Measurements from ENCODE around the gene FAM151B.
"Not testable (repeated sequence)": the region's sequence is repeated elsewhere in the genome, so short reads cannot be mapped to it uniquely, and the experiment has no call there.

Gene FAM151B

GRCh38 chr5:80482578-80482977 lies 5.3 kb upstream of the FAM151B start:
- Mint-ChIP-seq H3K9me3 (peaks cover 21 to 33% of the 10 kb centered on the region in 2 donors), H3K4me1 (peaks cover 6% of the 10 kb centered on the region in 2 donors), H3K27me3 (peaks cover 10 to 20% of the 10 kb centered on the region in 2 donors), H3K36me3 (peaks cover 14 to 27% of the 10 kb centered on the region in 2 donors), H3K27ac (no peak overlapping the region), H3K4me3 (no peak overlapping the region)
- ATAC-seq (replicated peaks): no peak
- no peak for DNase-seq

GRCh38 chr5:80483636-80484232 lies 4.2 kb upstream of the FAM151B start:
- Mint-ChIP-seq H3K4me3 (no peak overlapping the region), H3K36me3 (peaks cover 14 to 27% of the 10 kb centered on the region in 2 donors), H3K4me1 (peaks cover 11 to 16% of the 10 kb centered on the region in 2 donors)

GRCh38 chr5:80487444-80487828 lies 464 bp upstream of the FAM151B start:
- H3K9me3 Mint-ChIP-seq: peaks cover 12 to 18% of the 10 kb centered on the region in 2 donors
- DNase-seq (no peak), ATAC-seq (replicated peaks) (no peak)
- H3K27me3 Mint-ChIP-seq: peaks cover 24 to 25% of the 10 kb centered on the region in 2 donors
- peak overlapping the region; percentile 77 to 85 for H3K4me3 Mint-ChIP-seq
- peaks cover 11 to 16% of the 10 kb centered on the region in 2 donors for H3K4me1 Mint-ChIP-seq
- H3K27ac Mint-ChIP-seq: no peak overlapping the region
- H3K36me3 Mint-ChIP-seq: peaks cover 5 to 6% of the 10 kb centered on the region in 2 donors

More at GRCh38 chr5:80483636-80484232, 4.2 kb upstream of the FAM151B start:
- Mint-ChIP-seq H3K27me3 (peaks cover 19 to 20% of the 10 kb centered on the region in 2 donors), H3K27ac (no peak overlapping the region), H3K9me3 (peaks cover 21 to 33% of the 10 kb centered on the region in 2 donors)
- DNase-seq: no peak
- ATAC-seq (replicated peaks): no peak

GRCh38 chr5:80491296-80491695 lies 3.4 kb downstream of the FAM151B start:
- ATAC-seq (replicated peaks) (no peak), DNase-seq (no peak)
- Mint-ChIP-seq H3K4me3 (no peak overlapping the region), H3K36me3 (peaks cover 2 to 6% of the 10 kb centered on the region in 2 donors), H3K9me3 (peaks cover 3 to 6% of the 10 kb centered on the region in 2 donors), H3K4me1 (peaks cover 11 to 16% of the 10 kb centered on the region in 2 donors), H3K27me3 (peaks cover 14 to 25% of the 10 kb centered on the region in 2 donors), H3K27ac (no peak overlapping the region)

GRCh38 chr5:80492741-80493140 lies 4.8 kb downstream of the FAM151B start:
- Mint-ChIP-seq H3K27me3 (peaks cover 4 to 13% of the 10 kb centered on the region in 2 donors), H3K9me3 (no peaks in the 10 kb centered on the region), H3K4me3 (no peak overlapping the region), H3K27ac (no peak overlapping the region), H3K36me3 (no peaks in the 10 kb centered on the region), H3K4me1 (peaks cover 3 to 9% of the 10 kb centered on the region in 2 donors)
- no peak for DNase-seq
- ATAC-seq (replicated peaks): no peak

GRCh38 chr5:80493443-80493842 lies 5.5 kb downstream of the FAM151B start:
- H3K27me3 Mint-ChIP-seq; H3K4me3 Mint-ChIP-seq; H3K4me1 Mint-ChIP-seq; H3K9me3 Mint-ChIP-seq; H3K27ac Mint-ChIP-seq; ATAC-seq (replicated peaks); DNase-seq; H3K36me3 Mint-ChIP-seq: not testable (repeated sequence)

- Mint-ChIP-seq H3K27me3 (no peaks in the 10 kb centered on the region), H3K9me3 (peaks cover 0 to 2% of the 10 kb centered on the region in 2 donors), H3K4me3 (no peak overlapping the region), H3K36me3 (no peaks in the 10 kb centered on the region), H3K4me1 (no peaks in the 10 kb centered on the region), H3K27ac (no peak overlapping the region)
- no peak for ATAC-seq (replicated peaks)
- DNase-seq: no peak
These were observed 8.0 kb downstream of the FAM151B start for GRCh38 chr5:80495891-80496290.

GRCh38 chr5:80502800-80503199 lies 14.9 kb downstream of the FAM151B start:
- Mint-ChIP-seq H3K27me3 (no peaks in the 10 kb centered on the region), H3K4me1 (peaks cover 5 to 7% of the 10 kb centered on the region in 2 donors), H3K9me3 (peaks cover 0 to 2% of the 10 kb centered on the region in 2 donors), H3K36me3 (no peaks in the 10 kb centered on the region), H3K4me3 (no peak overlapping the region), H3K27ac (no peak overlapping the region)
- ATAC-seq (replicated peaks) (no peak), DNase-seq (no peak)

- no peak for DNase-seq
- H3K27me3 Mint-ChIP-seq: no peaks in the 10 kb centered on the region
- H3K36me3 Mint-ChIP-seq: no peaks in the 10 kb centered on the region
- no peak overlapping the region for H3K4me3 Mint-ChIP-seq
- peaks cover 0 to 2% of the 10 kb centered on the region in 2 donors for H3K9me3 Mint-ChIP-seq
- no peak overlapping the region for H3K27ac Mint-ChIP-seq
- peaks cover 5 to 7% of the 10 kb centered on the region in 2 donors for H3K4me1 Mint-ChIP-seq
- peak; percentile 45 to 64 for ATAC-seq (replicated peaks)
These were observed 15.7 kb downstream of the FAM151B start for GRCh38 chr5:80503641-80504040.

- Mint-ChIP-seq H3K4me1 (peaks cover 5 to 7% of the 10 kb centered on the region in 2 donors), H3K27ac (no peak overlapping the region), H3K9me3 (peaks cover 0 to 1% of the 10 kb centered on the region in 2 donors), H3K4me3 (no peak overlapping the region), H3K27me3 (no peaks in the 10 kb centered on the region), H3K36me3 (no peaks in the 10 kb centered on the region)
- no peak for ATAC-seq (replicated peaks)
- no peak for DNase-seq
These were observed 16.9 kb downstream of the FAM151B start for GRCh38 chr5:80504833-80505232.

- ATAC-seq (replicated peaks) (no peak), DNase-seq (no peak)
- no peak overlapping the region for H3K4me3 Mint-ChIP-seq
- H3K36me3 Mint-ChIP-seq: no peaks in the 10 kb centered on the region
- H3K27ac Mint-ChIP-seq: no peak overlapping the region
- H3K27me3 Mint-ChIP-seq: no peaks in the 10 kb centered on the region
- H3K4me1 Mint-ChIP-seq: peaks cover 5 to 7% of the 10 kb centered on the region in 2 donors
- no peaks in the 10 kb centered on the region for H3K9me3 Mint-ChIP-seq
These were observed 19.8 kb downstream of the FAM151B start for GRCh38 chr5:80507663-80508062.

- H3K27me3 Mint-ChIP-seq: peaks cover 0 to 3% of the 10 kb centered on the region in 2 donors
- no peak for ATAC-seq (replicated peaks)
- no peak for DNase-seq
- H3K27ac Mint-ChIP-seq: no peak overlapping the region
- H3K4me1 Mint-ChIP-seq: peaks cover 3 to 4% of the 10 kb centered on the region in 2 donors
- no peaks in the 10 kb centered on the region for H3K9me3 Mint-ChIP-seq
- no peak overlapping the region for H3K4me3 Mint-ChIP-seq
- H3K36me3 Mint-ChIP-seq: no peaks in the 10 kb centered on the region
These were observed 20.9 kb downstream of the FAM151B start for GRCh38 chr5:80508844-80509243.

GRCh38 chr5:80509362-80509761 lies 21.5 kb downstream of the FAM151B start:
- no peak overlapping the region for H3K4me3 Mint-ChIP-seq
- H3K36me3 Mint-ChIP-seq: no peaks in the 10 kb centered on the region
- ATAC-seq (replicated peaks): no peak
- no peaks in the 10 kb centered on the region for H3K4me1 Mint-ChIP-seq
- no peaks in the 10 kb centered on the region for H3K9me3 Mint-ChIP-seq
- peaks cover 0 to 3% of the 10 kb centered on the region in 2 donors for H3K27me3 Mint-ChIP-seq
- no peak for DNase-seq
- no peak overlapping the region for H3K27ac Mint-ChIP-seq

- no peaks in the 10 kb centered on the region for H3K9me3 Mint-ChIP-seq
- peaks cover 0 to 2% of the 10 kb centered on the region in 2 donors for H3K4me1 Mint-ChIP-seq
- H3K27ac Mint-ChIP-seq: no peak overlapping the region
- H3K4me3 Mint-ChIP-seq: no peak overlapping the region
- no peaks in the 10 kb centered on the region for H3K36me3 Mint-ChIP-seq
- ATAC-seq (replicated peaks) (peak; percentile 82 to 97), DNase-seq (peak; percentile 7)
- peaks cover 0 to 3% of the 10 kb centered on the region in 2 donors for H3K27me3 Mint-ChIP-seq
These were observed 28.9 kb downstream of the FAM151B start for GRCh38 chr5:80516826-80517225.

- ATAC-seq (replicated peaks) (no peak), DNase-seq (no peak)
- no peak overlapping the region for H3K27ac Mint-ChIP-seq
- no peaks in the 10 kb centered on the region for H3K27me3 Mint-ChIP-seq
- H3K4me1 Mint-ChIP-seq: no peaks in the 10 kb centered on the region
- peaks cover 0 to 1% of the 10 kb centered on the region in 2 donors for H3K36me3 Mint-ChIP-seq
- peaks cover 5% of the 10 kb centered on the region in 2 donors for H3K9me3 Mint-ChIP-seq
- H3K4me3 Mint-ChIP-seq: no peak overlapping the region
These were observed 52.8 kb downstream of the FAM151B start for GRCh38 chr5:80540691-80541090.

Measured in stimulated activated naive B cell treated with anti-CD40 and anti-IgM and Interleukin-4, amounts not matched to agents 10 μg/mL and 1 μg/mL and 100 μg/mL, for 72 hours (primary cell).